HG02610 (cell line): Measurements from ENCODE around the gene AGBL4.
A peak's percentile ranks its signal among the peaks of the same experiment; 100 is the strongest.

Experiments
- ATAC-seq: cut with Tn5 transposase; IDR thresholded peaks from one replicate; pipeline ENCODE4 v1.9.1; 2021; ENCODE audit warnings: mild to moderate bottlenecking, moderate library complexity; ENCODE audit not compliant: unreplicated experiment

Gene AGBL4

GRCh38 chr1:48619539-48619938 is 1404.2 kb downstream of the AGBL4 start:
- ATAC-seq, result no peak

GRCh38 chr1:48617252-48617651 is 1406.5 kb downstream of the AGBL4 start:
- no peak for ATAC-seq

DNA sequence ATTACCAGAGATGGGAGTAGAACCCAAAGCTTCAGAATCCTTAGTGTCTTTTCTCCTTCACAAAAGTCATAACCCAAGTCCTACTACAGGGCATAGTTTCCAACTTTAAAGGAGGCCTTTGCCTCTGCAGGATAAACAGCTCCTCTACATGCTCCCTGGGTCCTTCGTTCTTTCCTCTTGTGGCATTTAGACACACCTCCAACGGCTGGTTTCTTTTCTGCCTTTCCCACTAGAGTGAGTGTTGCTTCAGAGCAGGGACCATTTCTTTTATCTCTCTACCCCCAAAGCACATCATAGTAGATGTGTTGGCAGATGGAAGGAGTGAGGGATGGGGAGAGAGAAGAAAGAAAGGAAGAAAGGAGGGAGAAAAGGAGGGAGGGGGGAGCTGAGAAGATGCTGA is 1407.0 kb downstream of the AGBL4 start:
- no peak for ATAC-seq

DNA sequence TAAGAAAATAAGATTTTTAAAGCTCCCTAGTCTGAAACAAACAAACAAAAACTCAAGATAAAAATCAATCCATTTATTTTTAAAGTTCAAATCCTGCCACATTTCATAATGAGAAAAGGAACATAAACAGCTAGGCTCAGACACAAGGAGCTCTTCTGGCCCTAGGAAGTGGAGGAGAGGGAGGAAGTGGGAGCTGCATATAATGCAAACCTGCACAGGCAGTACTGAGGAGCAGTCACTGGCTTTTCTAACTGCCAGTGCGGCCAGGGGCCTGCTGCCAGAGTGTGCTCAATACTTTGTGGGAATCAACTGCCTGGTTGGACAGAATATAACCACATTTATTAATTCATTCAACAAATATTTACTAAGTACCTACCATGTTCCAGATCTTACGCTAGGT is 1411.9 kb downstream of the AGBL4 start:
- no peak for ATAC-seq

- no peak for ATAC-seq
Observed at GRCh38 chr1:48610628-48611542, 1412.9 kb downstream of the AGBL4 start.

GRCh38 chr1:48608882-48609281 is 1414.9 kb downstream of the AGBL4 start:
- ATAC-seq, result no peak

DNA sequence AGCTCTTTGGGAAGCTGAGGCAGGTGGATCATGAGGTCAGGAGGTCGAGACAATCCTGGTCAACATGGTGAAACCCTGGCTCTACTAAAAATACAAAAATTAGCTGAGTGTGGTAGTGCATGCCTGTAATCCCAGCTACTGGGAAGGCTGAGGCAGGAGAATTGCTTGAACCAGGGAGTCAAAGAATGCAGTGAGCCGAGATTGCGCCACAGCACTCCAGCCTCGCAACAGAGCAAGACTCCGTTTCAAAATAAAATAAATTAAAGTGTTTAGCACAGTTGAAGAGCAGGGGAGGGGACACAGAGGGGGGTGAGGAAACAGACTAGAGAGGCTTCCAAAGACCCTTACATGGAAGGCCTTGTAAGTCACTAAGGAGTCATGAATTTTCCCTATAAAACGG is 1420.5 kb downstream of the AGBL4 start:
- no peak for ATAC-seq

GRCh38 chr1:48602349-48602748 is 1421.4 kb downstream of the AGBL4 start:
- ATAC-seq, result no peak

- no peak for ATAC-seq
Observed at GRCh38 chr1:48600182-48600581, 1423.6 kb downstream of the AGBL4 start.

GRCh38 chr1:48597663-48598062 is 1426.1 kb downstream of the AGBL4 start:
- no peak for ATAC-seq

DNA sequence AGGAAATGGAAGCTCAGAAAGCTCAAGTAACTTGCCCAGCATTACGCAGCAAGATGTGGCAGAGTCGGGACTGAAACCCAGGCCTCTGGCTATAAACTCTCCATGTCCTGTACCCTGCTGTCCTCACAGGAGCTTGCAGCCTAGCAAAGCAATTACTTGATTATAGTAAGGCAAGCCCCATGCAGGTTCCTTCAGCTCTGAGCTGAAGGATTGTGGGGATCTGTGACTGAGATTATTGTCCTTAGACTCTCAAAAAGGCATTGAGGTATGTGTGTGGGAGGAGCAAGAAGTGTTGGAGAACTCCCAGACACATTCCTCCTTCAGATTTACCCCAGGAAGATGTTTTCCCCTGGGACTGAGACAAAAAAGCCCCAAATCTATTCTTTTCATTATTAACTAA is 1427.7 kb downstream of the AGBL4 start:
- ATAC-seq, result no peak

- ATAC-seq, result no peak
Observed at GRCh38 chr1:48595613-48596012, 1428.1 kb downstream of the AGBL4 start.

DNA sequence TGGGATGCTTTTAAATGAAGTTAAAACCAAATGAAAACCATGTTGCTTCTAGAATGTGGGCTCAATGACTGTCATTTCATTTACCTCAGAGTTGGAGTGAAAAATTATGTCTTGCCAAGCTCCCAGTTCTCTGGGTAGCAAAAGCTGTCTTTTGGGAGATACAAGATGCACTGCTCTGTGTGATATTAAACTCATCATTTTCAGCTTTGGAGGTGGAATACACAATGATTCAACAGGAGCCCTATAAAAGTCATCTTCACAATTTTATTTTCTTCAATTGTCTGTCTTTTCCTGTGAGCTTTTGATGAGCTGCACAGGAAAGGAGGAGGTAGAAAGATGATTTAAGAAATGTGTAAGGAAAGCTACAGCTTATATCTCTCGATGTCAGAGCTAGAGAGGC is 1431.4 kb downstream of the AGBL4 start:
- ATAC-seq, result no peak

DNA sequence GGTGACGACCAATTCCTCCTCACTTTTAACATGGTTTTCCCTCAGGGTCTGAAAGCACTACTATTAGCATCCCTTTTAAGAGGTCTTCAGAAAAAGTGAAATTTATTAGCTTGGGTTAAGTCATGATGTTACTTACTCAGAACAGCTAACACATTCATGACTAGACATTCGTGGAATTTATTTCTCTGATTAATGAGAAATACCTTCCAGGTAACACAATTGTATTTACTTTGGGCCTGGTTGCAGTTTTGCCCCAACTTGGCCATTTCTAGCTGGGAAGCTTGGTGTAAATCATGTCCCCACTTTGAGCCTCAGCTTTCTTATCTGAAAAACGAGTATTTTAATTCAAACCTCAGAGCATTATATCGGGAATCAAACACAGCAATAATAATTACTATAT is 1432.6 kb downstream of the AGBL4 start:
- no peak for ATAC-seq

- ATAC-seq, result no peak
Observed at GRCh38 chr1:48588061-48588460, 1435.7 kb downstream of the AGBL4 start.

- ATAC-seq, result no peak
Observed at GRCh38 chr1:48582408-48582807, 1441.3 kb downstream of the AGBL4 start.

DNA sequence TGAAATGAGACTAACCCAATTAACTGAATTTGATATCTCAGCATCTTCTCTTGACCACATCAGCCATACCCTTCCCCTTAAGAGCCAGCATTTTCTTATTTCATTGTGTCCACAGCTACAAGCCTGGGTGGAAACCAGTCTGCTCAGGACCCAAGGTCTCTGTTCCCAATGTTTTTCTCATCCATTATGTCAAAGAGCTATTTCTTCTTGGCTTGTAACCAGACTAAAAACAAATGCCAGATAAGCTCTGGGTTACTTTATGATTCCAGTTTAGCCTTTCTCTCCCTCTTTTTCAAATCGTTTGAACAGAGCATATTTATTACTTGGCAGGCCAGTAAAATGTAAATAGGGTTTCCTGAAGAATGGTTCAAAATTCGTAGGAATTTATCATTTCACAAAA is 1442.5 kb downstream of the AGBL4 start:
- ATAC-seq, result no peak

DNA sequence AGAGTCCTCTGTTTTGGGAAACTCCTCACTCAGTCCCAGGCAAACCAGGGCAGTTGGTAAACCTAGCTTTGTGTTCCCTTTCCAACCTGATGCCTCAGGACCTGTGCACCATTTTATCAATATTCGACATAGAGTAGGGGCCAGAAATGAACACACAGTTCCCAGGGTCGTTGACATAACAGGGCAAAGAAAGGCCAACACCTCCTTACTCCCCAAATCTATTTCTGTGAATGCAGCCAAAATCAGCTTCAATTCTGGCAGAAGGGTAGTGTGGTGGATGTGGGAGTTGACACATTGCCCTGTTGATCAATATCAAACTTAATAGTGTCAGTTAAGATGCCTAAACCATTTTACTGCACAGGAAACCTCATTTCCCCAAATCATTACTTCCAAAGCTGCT is 1447.2 kb downstream of the AGBL4 start:
- no peak for ATAC-seq

- ATAC-seq, result peak; percentile 65
Observed at GRCh38 chr1:48572646-48573258, 1451.0 kb downstream of the AGBL4 start.

GRCh38 chr1:48572134-48572533 is 1451.6 kb downstream of the AGBL4 start:
- no peak for ATAC-seq

DNA sequence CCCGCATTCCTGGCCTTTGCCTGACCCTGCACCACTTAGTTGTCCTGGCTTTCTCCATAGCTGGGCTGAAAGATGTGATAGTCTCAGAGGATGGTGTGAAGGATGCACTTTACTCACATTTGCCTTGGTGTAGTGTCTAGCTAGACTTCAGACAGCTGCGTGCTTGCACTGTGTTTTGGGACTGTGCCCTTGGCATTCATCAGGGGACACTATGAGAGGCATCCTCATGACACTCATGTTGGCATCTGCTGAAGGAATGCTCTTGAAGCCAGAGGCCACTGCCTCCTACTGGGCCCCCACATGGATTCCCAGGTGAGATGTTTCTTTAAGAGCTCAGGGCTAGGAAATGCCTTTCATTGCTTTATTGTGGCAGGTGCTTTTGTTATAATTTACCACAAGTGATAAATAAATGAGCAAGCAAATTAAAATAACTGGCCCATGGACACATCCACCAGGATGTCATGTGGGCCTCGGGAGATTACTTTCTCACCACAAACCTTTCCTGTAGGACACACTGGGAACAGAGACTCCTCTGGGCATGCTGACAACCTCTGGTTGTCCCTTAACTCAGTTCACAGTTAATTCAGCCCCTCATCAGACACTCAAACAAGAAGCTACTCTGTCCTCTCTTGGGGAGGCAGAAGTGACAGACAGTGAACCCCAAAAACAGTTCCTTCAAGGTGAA is 1452.3 kb downstream of the AGBL4 start:
- ATAC-seq, result no peak

DNA sequence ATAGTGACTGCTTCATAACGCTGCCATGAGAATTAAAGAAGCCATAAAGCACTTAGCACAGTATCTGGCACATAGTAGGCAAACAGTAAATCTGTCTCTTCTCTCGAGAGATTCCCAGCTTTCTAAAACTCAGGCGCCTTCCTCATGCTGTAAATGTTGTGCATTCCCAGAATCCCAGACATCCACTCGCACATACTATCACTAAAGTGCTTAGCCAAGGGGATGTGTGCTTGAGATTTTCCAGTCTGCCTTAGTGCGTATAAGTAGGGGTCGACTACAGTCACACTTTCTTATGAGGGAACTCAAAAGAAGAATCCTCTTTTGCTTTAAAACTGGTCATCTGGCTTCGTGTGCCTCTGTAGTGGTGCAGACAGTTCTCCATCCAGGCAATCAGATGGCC is 1453.2 kb downstream of the AGBL4 start:
- no peak for ATAC-seq
